Measurements from ENCODE around the gene NOC2L. TPM values are rescaled to one million over a fixed set of nuclear protein-coding genes. Genes with fewer than 3 reads are reported as not detected.
A peak's percentile ranks its signal among the peaks of the same experiment; 100 is the strongest.

NOC2L gene
- total RNA-seq, 4 donors from 2014 or later = 31.9 to 39.8 (median 34.6) TPM

DNA sequence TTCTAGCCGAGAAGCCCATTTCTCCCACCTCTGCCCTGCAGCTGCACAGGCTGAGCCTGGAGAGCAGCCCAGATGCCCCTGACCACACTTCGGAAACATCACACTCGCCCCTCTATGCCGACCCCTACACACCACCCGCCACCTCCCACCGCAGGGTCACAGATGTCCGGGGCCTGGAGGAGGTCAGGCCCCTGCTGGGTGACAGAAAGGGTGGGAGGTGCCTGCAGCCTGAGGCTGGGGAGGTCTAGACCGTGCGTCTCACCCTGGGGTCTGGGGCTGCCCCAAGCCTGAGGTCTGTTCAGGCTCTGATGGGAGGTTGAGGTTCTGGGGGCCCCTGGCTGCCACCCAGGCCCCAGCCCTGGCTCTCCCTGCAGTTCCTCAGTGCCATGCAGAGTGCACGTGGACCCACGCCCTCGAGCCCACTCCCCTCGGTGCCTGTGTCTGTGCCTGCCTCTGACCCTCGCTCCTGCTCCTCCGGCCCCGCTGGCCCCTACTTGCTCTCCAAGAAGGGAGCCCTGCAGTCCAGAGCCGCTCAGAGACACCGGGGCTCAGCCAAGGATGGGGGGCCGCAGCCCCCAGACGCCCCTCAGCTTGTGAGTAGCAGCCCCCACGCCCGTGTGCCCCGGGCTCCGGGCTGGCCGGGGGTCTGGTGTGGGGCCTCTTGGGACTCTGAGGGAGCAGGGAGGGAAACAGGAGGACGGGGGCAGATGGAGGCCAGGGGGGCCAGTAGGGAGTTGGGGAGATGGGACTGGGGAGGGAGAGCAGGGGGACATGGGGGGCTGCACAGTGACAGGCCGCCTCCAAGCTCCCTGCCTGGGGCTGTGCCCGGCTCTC, 14.6 kb upstream of the NOC2L start:
- 86 to 89% methylated on average over 10 to 15 of the region's 28 CpGs for WGBS, 2 donors
- DNase-seq = no peak
- Histone ChIP-seq H3K36me3 (no peaks in the 10 kb centered on the region), H3K9me3 (no peaks in the 10 kb centered on the region), H3K4me3 (replicated peaks in 1 of 3) (no peak overlapping the region), H3K4me1 (peaks cover 5 to 20% of the 10 kb centered on the region in 2 donors), H3K27me3 (peaks cover 6% of the 10 kb centered on the region), H3K27ac (no peak overlapping the region)
- intact Hi-C loops (cut with DNase I) = loop anchor here (5.0 to 10.0 kb wide), 2 partner anchors 71 to 321 kb away; no protein-coding TSS in a partner anchor
- TF ChIP-seq, protein P1, sequence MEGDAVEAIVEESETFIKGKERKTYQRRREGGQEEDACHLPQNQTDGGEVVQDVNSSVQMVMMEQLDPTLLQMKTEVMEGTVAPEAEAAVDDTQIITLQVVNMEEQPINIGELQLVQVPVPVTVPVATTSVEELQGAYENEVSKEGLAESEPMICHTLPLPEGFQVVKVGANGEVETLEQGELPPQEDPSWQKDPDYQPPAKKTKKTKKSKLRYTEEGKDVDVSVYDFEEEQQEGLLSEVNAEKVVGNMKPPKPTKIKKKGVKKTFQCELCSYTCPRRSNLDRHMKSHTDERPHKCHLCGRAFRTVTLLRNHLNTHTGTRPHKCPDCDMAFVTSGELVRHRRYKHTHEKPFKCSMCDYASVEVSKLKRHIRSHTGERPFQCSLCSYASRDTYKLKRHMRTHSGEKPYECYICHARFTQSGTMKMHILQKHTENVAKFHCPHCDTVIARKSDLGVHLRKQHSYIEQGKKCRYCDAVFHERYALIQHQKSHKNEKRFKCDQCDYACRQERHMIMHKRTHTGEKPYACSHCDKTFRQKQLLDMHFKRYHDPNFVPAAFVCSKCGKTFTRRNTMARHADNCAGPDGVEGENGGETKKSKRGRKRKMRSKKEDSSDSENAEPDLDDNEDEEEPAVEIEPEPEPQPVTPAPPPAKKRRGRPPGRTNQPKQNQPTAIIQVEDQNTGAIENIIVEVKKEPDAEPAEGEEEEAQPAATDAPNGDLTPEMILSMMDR (IDR thresholded peaks at IDR 0.05) = no peak
- no peak for TF ChIP-seq POLR2A (IDR thresholded peaks at IDR 0.05)

DNA sequence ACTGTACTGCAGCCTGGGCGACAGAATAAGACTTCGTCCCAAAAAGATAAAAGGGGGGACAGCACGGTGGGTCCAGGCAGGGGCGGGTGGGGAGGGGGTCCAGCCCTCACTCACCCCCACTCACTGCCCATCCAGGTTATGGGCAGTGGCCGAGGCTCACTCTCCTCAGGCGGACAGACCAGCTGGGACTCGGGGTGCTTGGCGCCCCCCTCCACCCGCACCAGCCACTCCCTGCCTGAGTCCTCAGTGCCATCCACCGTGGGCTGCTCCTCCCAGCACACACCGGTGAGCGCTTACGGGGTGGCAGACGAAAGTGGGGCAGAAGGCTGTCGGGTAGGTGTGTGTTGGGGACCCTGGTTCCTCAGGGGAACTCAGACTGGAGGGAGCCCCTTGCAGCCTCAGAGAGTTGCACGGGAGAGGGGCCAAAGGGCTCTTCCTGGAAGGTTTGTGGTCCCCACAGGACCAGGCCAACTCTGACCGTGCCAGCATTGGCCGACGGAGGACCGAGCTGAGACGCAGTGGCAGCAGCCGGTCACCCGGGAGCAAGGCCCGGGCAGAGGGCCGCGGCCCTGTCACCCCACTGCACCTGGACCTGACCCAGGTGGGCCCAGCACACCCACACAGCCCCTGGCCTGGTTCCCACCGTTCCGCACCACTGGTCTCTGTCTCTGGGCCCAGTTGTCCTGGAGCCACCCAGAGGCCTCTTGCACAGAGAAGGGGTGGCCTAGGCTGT, 13.8 kb upstream of the NOC2L start:
- no peak for TF ChIP-seq POLR2A (IDR thresholded peaks at IDR 0.05)
- TF ChIP-seq, protein P1 (IDR thresholded peaks at IDR 0.05) = no peak
- Histone ChIP-seq H3K9me3 (no peaks in the 10 kb centered on the region), H3K27ac (no peak overlapping the region), H3K4me3 (replicated peaks in 1 of 3) (no peak overlapping the region), H3K27me3 (peaks cover 6% of the 10 kb centered on the region), H3K36me3 (no peaks in the 10 kb centered on the region), H3K4me1 (peaks cover 5 to 22% of the 10 kb centered on the region in 2 donors)
- peak; percentile 63 to 66 for DNase-seq
- intact Hi-C loops (cut with DNase I) = loop anchor here (5.0 to 10.0 kb wide), 2 partner anchors 71 to 322 kb away; no protein-coding TSS in a partner anchor
- WGBS, 2 donors = 65 to 66% methylated on average over 15 to 20 of the region's 28 CpGs

DNA sequence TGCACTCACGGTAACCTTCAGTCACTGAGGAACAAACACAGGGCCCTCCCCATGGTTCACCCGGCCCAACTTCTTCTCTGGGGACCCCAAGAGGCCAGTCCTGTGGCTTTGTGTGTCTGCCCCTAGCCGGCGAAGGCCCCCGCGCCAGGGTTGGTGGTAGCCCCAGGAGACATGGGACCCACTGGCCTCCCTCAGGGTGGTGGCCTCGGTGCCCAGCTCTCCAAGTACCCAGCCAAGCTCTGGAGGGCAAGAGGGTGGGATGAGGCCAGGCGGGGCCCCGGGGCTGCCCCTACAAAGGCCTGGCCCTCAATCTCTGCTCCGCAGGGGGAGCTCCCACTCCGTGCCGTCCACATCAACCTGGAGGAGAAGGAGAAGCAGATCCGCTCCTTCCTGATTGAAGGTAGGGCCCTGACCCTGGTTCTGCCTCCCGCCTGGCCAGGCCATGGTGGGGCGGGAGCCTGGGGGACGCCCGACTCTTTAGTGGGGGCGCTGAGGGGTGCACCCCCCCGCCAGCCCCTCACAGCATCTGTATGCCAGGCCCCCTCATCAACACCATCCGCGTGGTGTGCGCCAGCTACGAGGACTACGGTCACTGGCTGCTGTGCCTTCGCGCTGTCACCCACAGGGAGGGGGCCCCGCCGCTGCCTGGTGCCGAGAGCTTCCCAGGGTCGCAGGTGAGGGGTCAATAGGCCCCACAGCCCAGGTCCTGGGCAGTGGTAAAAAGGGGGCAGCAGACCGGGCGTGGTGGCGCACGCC, 12.9 kb upstream of the NOC2L start:
- DNase-seq = no peak
- no peaks in the 10 kb centered on the region for H3K36me3 ChIP-seq
- peaks cover 6% of the 10 kb centered on the region for H3K27me3 ChIP-seq
- H3K27ac ChIP-seq = no peak overlapping the region
- H3K4me1 ChIP-seq = peaks cover 5 to 32% of the 10 kb centered on the region in 2 donors
- TF ChIP-seq, protein P1 (IDR thresholded peaks at IDR 0.05) = no peak
- no peak for TF ChIP-seq POLR2A (IDR thresholded peaks at IDR 0.05)
- H3K9me3 ChIP-seq = no peaks in the 10 kb centered on the region
- 85 to 86% methylated on average over 20 of the region's 34 CpGs for WGBS, 2 donors
- H3K4me3 ChIP-seq (replicated peaks in 1 of 3) = no peak overlapping the region
- intact Hi-C loops (cut with DNase I) = loop anchor here (5.0 to 10.0 kb wide), 2 partner anchors 70 to 323 kb away; no protein-coding TSS in a partner anchor

DNA sequence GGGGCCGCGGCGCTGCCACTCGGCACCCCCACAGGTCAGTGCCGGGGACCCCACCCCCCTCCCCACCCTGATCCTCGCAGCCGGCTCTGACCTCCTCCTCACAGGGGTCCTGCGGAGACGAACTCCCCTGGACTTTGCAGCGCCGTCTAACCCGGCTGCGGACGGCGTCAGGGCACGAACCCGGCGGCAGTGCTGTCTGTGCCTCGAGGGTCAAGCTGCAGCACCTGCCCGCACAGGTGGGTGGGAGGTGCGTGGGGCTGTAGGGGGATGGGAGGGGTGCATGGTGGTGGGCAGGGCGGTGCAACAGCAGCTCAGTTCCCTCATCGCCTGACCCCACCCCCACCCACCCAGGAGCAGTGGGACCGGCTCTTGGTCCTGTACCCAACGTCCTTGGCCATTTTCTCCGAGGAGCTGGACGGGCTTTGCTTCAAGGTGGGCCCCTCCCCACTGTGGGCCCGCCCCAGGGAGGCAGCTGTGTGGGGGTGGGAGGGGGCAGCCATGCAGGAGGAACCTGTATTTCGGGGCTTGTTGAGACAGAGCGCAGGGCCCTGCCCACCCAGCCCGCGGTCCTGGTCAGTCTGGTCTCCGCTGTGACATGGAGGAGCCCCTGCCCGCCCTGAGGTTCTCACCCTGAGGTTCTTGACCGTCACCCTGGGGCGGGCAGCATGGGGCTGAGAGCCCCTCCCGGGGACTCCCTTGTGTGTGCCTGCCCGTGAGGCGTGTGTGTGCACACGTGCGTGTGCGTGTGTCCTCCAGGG, 12.1 kb upstream of the NOC2L start:
- no peaks in the 10 kb centered on the region for H3K9me3 ChIP-seq
- peaks cover 11 to 35% of the 10 kb centered on the region in 2 donors for H3K4me1 ChIP-seq
- 43% methylated on average over 30 of the region's 42 CpGs; no CpG with 5 or more reads in 1 of the 2 donors for WGBS, 2 donors
- intact Hi-C loops (cut with DNase I) = loop anchor here (5.0 to 10.0 kb wide), 2 partner anchors 69 to 324 kb away; no protein-coding TSS in a partner anchor
- H3K27me3 ChIP-seq = peaks cover 6% of the 10 kb centered on the region
- H3K36me3 ChIP-seq = no peaks in the 10 kb centered on the region
- no peak overlapping the region for H3K27ac ChIP-seq
- TF ChIP-seq POLR2A (IDR thresholded peaks at IDR 0.05) = no peak
- TF ChIP-seq, protein P1 (IDR thresholded peaks at IDR 0.05) = no peak
- no peak overlapping the region for H3K4me3 ChIP-seq (replicated peaks in 1 of 3)
- no peak for DNase-seq

Data from thyroid gland (tissue), 4 donors.